CD4-positive, alpha-beta T cell treated with Interleukin-4 for 1 hour (primary cell): ENCODE data around the gene DENND4C.
"Not testable (repeated sequence)": the region's sequence is repeated elsewhere in the genome, so short reads cannot be mapped to it uniquely, and the experiment has no call there.

Experiments used
- DNase-seq, 2 donors: peaks; one replicate each; pipeline ENCODE4 v3.0.0-alpha.2; 2020 to 2022

The DENND4C gene

GRCh38 chr9:19229595-19230354 is 718 bp upstream of the DENND4C start:
- DNase-seq, result peak in 1 of 2 donors; percentile 70

- no peak for DNase-seq
Measured at GRCh38 chr9:19231126-19231903, 822 bp downstream of the DENND4C start.

GRCh38 chr9:19231904-19232822 is 1.7 kb downstream of the DENND4C start:
- no peak for DNase-seq

- DNase-seq, result peak in 1 of 2 donors; percentile 29
Measured at GRCh38 chr9:19232823-19233194, 2.3 kb downstream of the DENND4C start.

- no peak for DNase-seq
Measured at GRCh38 chr9:19233344-19233743, 2.9 kb downstream of the DENND4C start.

GRCh38 chr9:19239955-19240354 is 9.5 kb downstream of the DENND4C start:
- no peak for DNase-seq

- no peak for DNase-seq
Measured at GRCh38 chr9:19241728-19242127, 11.2 kb downstream of the DENND4C start.

GRCh38 chr9:19243366-19244033 is 13.0 kb downstream of the DENND4C start:
- no peak for DNase-seq

- no peak for DNase-seq
Measured at GRCh38 chr9:19246891-19247290, 16.4 kb downstream of the DENND4C start.

GRCh38 chr9:19247420-19247819 is 16.9 kb downstream of the DENND4C start:
- DNase-seq, result no peak

GRCh38 chr9:19250346-19250745 is 19.9 kb downstream of the DENND4C start:
- not testable (repeated sequence) for DNase-seq

GRCh38 chr9:19251203-19251602 is 20.7 kb downstream of the DENND4C start:
- not testable (repeated sequence) for DNase-seq

GRCh38 chr9:19251622-19252021 is 21.1 kb downstream of the DENND4C start:
- DNase-seq, result not testable (repeated sequence)

GRCh38 chr9:19252174-19252884 is 21.8 kb downstream of the DENND4C start:
- no peak for DNase-seq

GRCh38 chr9:19252885-19253219 is 22.4 kb downstream of the DENND4C start:
- no peak for DNase-seq

- DNase-seq, result no peak
Measured at GRCh38 chr9:19255112-19255511, 24.6 kb downstream of the DENND4C start.

GRCh38 chr9:19255821-19256220 is 25.3 kb downstream of the DENND4C start:
- no peak for DNase-seq

GRCh38 chr9:19259665-19260255 is 29.3 kb downstream of the DENND4C start:
- not testable (repeated sequence) for DNase-seq

- DNase-seq, result not testable (repeated sequence)
Measured at GRCh38 chr9:19265602-19266001, 35.1 kb downstream of the DENND4C start.

GRCh38 chr9:19266778-19267384 is 36.4 kb downstream of the DENND4C start:
- DNase-seq, result peak in 1 of 2 donors; percentile 6

GRCh38 chr9:19269582-19269981 is 39.1 kb downstream of the DENND4C start:
- no peak for DNase-seq
